HG02610 (cell line): Measurements from ENCODE around the gene MCM5.
"Not testable (repeated sequence)": the region's sequence is repeated elsewhere in the genome, so short reads cannot be mapped to it uniquely, and the experiment has no call there.

Source experiments
- ATAC-seq: cut with Tn5 transposase; IDR thresholded peaks from one replicate; pipeline ENCODE4 v1.9.1; 2021; ENCODE audit warnings: mild to moderate bottlenecking, moderate library complexity; ENCODE audit not compliant: unreplicated experiment

The MCM5 gene

DNA sequence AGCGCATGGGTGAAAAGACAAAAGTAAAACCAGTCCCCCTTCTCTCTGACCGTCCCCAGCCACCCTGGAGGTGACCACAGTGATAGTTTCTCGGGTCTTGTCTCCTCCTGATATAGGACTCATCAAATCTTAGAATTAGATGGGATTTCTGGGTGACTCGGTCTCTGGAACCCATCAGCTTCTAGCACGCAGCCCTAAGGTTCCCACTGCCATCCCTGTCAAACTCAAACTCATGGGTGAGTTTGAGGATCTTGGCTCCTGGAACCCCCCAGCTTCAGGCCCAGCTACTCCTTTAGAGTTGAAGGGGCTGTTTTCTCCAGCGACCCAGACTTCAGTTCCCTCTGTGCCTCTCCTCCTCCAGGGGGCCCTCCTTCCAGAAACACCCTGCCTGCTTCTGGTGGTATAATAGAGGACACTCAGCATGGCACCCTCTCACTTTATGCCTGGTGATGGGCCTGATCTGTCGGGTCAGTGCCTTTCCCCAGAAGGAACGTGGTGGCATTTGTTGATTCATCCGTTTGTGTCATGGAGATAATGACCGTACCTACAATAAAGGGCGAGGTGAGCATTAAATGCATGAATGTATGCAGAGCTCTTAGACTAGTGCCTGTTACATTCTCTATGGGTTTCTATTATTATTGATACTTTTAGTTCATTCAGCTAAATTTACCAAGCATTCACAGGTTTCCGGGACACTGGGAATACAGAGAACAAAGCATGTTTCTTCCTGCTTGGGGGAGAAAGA lies 31.7 kb downstream of the MCM5 start:
- ATAC-seq, result no peak

DNA sequence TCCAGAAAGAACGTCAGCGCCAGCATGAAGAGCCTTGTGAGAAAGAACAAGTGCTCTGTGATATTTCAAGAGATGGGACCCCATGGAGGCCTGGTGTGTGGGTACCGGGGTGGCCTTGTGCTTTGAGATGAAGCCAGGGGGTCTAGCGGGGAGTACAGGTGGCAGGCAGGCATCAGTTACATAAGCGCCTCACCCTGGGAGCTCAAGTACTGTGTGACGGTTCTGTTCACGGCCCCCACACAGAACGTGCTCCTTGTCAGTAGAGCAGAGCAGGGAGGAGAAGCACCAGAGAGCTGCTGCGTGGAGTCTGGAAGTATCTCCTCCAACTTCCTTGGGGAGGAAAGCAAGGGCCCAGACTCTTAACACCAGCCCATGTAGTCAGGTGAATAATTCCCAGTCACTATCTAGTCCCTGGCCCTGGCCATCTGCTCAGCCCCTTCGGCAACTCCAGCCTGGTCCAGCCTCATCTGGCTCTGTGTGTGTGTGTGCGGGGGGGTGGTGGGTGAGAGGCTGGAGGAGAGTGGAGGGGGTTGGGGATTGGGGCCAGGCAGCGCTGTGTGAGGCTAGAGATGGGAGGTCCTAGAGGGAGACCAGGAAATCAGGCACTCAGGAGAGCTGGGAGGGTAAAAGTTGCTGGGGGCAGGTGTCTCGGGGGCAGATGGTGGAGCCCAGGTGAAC lies 32.4 kb downstream of the MCM5 start:
- no peak for ATAC-seq

DNA sequence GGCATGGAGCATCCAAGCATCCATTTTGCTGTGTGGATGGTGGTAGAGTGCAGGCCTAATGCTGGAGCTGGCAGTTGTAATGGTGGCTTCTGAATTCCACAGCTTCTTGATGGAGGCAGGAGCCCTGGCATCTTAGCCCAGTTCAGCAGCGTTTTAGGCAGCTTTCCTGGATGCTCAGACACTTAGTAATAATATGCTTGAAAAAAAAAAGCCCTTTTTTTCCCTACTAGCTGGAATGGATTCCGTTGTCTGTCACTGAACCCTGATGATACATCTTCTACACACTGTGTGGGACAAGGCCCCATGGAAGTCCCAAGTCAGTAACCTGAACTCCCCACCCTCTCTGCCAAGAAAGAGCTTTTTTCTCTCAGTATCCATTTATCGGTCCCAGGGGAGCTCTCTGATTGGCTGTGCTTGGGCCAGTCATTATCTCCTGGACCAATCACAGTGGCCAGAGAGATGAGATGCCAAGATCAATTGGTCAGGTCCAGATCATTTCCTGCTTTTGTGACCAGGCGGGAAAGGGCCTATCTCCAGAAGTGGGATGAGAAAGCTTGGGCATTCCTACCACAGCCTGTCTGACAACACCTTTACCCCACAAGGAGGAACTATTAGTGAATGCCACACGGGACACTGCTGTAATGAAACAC lies 34.2 kb downstream of the MCM5 start:
- ATAC-seq, result no peak

DNA sequence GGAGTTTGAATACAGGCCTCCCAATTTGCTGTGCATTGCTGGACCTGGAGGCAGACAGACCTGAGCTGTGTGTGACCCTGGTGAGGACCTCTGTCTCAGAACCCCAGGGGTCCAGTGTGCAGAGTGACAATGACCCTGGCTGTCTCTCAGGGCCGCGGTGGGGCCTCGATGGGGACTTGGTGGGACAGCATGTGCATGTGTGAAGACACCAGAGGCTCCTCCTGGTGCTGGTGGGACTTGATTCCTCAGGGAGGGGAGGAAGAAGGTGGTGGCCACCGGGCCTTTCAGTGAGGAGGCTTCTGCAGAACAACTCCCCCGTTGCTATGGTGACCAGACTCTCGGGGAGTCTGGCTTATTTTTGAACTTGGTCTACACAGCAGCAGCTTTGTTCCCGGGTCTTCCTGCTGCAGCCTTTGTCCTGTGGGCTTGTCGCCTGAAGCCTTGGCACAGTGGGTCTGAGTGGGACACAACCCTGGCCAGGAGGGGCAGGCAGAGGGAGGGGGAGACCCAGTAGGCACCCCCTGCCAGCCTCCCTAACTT lies 35.3 kb downstream of the MCM5 start:
- ATAC-seq, result no peak

DNA sequence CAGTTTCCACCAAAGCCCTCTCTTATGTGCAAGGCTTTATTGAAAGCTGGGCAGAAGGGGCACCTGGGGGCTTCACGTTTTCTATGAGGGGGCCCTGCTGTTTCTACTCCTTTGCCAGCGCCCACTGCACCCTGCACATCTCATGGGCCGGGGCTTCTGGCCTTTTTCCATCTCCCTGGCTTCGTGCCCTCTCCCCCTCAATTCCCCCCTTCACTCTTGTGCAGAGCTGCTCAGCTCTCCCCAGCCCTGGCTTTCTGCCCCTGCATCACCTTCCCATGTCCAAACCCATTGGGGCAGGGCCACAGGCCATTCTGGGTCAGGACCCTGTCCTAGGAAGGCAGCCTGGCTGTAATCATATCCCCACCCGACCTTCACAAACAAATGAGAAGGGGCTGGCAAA lies 36.5 kb downstream of the MCM5 start:
- no peak for ATAC-seq

GRCh38 chr22:35437049-35437448 lies 37.1 kb downstream of the MCM5 start:
- no peak for ATAC-seq

DNA sequence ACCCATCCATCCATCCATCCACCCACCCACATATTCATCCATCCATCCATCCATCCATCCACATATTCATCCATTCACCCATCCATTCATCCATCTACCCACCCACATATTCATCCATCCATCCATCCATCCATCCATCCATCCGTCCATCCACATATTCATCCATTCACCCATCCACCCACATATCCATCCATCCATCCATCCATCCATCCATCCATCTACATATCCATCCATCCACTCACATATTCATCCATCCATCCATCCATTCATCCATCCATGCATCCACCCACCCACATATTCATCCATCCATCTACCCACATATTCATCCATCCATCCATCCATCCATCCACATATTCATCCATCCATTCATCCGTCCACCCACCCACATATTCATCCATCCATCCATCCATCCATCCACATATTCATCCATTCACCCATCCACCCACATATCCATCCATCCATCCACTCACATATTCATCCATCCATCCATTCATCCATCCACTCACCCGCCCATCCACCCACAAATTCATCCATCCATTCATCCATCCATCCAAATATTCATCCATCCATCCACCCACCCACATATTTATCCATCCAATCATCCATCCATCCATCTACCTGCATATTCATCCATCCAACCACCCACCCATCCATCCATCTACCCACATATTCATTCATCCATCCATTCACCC lies 38.9 kb downstream of the MCM5 start:
- ATAC-seq, result not testable (repeated sequence)

GRCh38 chr22:35439365-35439717 lies 39.4 kb downstream of the MCM5 start:
- no peak for ATAC-seq

DNA sequence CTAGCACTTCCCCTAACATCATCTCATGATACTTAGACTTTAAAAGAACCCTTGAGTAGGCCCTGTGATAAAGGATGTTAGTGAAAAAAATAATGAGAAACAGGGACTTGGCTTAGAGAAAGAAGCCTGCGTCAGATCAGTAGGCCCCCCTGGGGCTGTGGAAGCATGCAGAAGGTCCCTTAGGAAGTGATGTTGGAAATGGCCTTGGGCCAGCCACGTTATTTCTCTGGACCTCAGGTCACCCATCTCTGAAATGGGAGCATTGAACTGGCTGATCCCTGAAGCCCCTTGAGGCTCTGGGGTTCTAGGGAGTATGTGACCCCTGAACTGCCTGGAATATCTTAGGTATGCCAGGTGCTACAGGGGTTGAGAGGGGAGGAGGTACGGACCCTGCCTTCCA lies 40.2 kb downstream of the MCM5 start:
- no peak for ATAC-seq

- ATAC-seq, result no peak
Measured at GRCh38 chr22:35441489-35442100, 41.7 kb downstream of the MCM5 start.

DNA sequence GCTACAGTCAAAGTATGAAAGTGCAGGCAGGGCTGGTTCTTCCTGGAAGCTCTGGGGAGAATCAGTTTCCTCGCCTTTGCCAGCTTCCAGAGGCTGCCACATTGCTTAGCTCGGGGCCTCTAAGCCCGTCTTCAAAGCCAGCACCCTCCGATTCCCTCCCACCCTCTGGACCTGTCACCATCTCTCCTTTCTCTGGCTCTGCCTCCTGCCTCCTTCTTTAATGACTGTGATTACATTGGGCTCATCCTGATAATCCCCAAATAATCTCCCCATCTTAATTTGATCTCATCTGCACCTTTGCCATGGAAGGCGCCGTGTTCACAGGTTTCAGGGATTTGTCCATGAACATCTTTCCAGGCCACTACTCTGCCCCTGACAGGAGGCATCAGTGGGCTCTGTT lies 42.5 kb downstream of the MCM5 start:
- ATAC-seq, result no peak

GRCh38 chr22:35443338-35443737 lies 43.4 kb downstream of the MCM5 start:
- no peak for ATAC-seq

DNA sequence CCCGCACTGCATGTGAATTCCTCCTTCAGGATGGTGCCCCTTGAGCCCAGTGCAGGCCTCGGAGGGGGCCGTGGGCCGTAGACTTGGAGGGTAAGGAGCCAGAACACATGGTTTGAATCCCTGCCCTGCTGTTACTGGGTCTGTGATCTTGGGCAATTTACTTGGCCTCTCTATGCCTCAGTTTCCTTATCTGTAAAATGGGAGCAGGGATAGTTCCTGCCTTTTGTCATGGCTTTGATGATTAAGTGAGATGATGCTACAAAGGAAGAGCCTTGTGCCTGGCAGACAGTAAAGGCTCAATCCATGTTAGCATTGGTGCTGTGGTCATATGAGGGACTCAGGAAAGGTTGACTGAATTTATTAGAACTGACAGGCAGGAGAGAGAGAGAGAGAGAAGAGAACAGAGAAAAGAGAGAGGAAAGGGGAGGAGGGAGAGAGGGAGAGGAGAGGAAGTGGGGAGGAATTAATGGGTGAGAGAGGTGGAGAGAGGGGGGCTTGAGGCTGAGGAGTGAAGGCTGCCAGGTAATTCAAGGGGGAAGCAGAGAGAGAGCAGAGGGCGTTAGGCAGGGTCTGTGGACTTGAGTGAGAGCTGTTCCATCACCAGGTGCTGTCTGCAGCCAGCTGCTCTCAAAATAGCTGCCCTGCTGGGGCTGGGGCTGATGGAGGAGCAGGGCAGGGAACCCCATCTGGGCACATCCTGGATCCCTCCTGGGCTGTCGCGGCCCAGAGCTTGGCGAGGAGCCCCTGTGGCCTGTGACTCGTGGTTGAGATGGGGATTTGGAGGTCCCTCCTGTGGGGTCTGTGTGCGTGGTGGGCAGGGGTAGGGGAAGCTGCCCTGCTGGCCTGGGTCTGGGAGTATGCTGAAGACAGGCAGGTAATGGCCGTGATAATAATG lies 44.1 kb downstream of the MCM5 start:
- no peak for ATAC-seq

GRCh38 chr22:35444685-35445399 lies 44.9 kb downstream of the MCM5 start:
- no peak for ATAC-seq

DNA sequence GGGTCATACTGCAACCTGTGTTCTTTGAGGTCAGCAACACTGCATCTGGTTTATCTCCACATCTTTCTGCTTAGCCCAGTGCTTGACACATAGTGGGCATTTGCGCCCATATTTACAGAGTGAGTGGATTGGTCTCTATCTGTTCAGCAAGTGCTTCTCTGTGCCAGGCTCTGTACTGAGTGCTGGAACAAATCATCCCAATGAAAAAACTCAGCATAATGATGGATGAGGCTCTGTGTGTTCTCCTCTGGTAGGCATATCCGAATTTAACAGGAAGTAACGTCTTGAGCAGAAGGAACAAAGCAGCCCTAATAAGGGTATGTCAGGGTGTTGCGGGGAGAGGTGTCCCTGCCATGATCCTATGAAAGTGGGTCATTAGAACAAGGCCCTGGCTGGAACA lies 46.0 kb downstream of the MCM5 start:
- no peak for ATAC-seq

- ATAC-seq, result no peak
Measured at GRCh38 chr22:35446365-35446764, 46.4 kb downstream of the MCM5 start.

DNA sequence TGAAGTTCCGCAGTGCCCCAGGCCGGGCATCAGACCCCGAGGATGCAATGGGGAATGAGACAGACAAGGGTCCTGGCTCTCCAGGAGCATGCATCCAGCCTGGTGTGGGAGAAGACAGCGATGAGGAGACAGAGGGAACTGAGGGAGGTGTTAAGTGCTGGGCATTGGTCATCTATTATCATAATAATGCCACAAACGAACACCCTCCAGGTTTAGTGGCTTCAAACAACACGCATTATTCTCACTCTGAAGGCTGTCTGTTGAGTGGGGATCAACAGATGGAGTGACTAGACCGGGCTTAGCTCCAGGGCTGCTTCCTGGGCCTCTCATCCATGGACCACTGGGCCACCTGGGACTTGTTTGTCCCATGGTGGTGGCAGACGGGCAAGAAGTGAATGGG lies 48.6 kb downstream of the MCM5 start:
- ATAC-seq, result no peak

- ATAC-seq, result no peak
Measured at GRCh38 chr22:35449829-35450689, 50.1 kb downstream of the MCM5 start.
